ENCODE results near the gene NOS1AP.

Gene NOS1AP

GRCh38 chr1:162386292-162387225 is 317.1 kb downstream of the NOS1AP start:
- no peak for TF ChIP-seq TAF1 (IDR thresholded peaks at IDR 0.05; ENCODE audit: borderline replicate concordance, insufficient read depth, low read length)
- no peak for TF ChIP-seq POLR2AphosphoS5 (IDR thresholded peaks at IDR 0.05; ENCODE audit: low read depth, low read length)
- no peak for TF ChIP-seq SIN3A (IDR thresholded peaks at IDR 0.05; ENCODE audit: borderline replicate concordance, insufficient read depth, low read length)
- TF ChIP-seq FOXP2 (optimal IDR thresholded peaks at IDR 0.05; ENCODE audit: borderline replicate concordance, extremely low read depth, extremely low read length, insufficient read depth), result no peak
- TF ChIP-seq REST (IDR thresholded peaks at IDR 0.05; ENCODE audit: insufficient read depth in 1 of 2, low read depth in 2 of 2, low read length in 2 of 2), result no peak

- TF ChIP-seq SIN3A (IDR thresholded peaks at IDR 0.05; ENCODE audit: borderline replicate concordance, insufficient read depth, low read length) (no peak), TAF1 (IDR thresholded peaks at IDR 0.05; ENCODE audit: borderline replicate concordance, insufficient read depth, low read length) (no peak), POLR2AphosphoS5 (IDR thresholded peaks at IDR 0.05; ENCODE audit: low read depth, low read length) (no peak), FOXP2 (optimal IDR thresholded peaks at IDR 0.05; ENCODE audit: borderline replicate concordance, extremely low read depth, extremely low read length, insufficient read depth) (no peak)
Observed at GRCh38 chr1:162387226-162388082, 318.0 kb downstream of the NOS1AP start.

GRCh38 chr1:162388083-162388594 is 318.6 kb downstream of the NOS1AP start:
- no peak for TF ChIP-seq REST (IDR thresholded peaks at IDR 0.05; ENCODE audit: insufficient read depth in 1 of 2, low read depth in 2 of 2, low read length in 2 of 2)
- TF ChIP-seq POLR2AphosphoS5 (IDR thresholded peaks at IDR 0.05; ENCODE audit: low read depth, low read length), result no peak
- TF ChIP-seq TAF1 (IDR thresholded peaks at IDR 0.05; ENCODE audit: borderline replicate concordance, insufficient read depth, low read length), result no peak
- TF ChIP-seq FOXP2 (optimal IDR thresholded peaks at IDR 0.05; ENCODE audit: borderline replicate concordance, extremely low read depth, extremely low read length, insufficient read depth), result no peak
- TF ChIP-seq SIN3A (IDR thresholded peaks at IDR 0.05; ENCODE audit: borderline replicate concordance, insufficient read depth, low read length), result no peak

GRCh38 chr1:162388615-162389014 is 319.1 kb downstream of the NOS1AP start:
- TF ChIP-seq POLR2AphosphoS5 (IDR thresholded peaks at IDR 0.05; ENCODE audit: low read depth, low read length) (no peak), SIN3A (IDR thresholded peaks at IDR 0.05; ENCODE audit: borderline replicate concordance, insufficient read depth, low read length) (no peak), FOXP2 (optimal IDR thresholded peaks at IDR 0.05; ENCODE audit: borderline replicate concordance, extremely low read depth, extremely low read length, insufficient read depth) (no peak), TAF1 (IDR thresholded peaks at IDR 0.05; ENCODE audit: borderline replicate concordance, insufficient read depth, low read length) (no peak), REST (IDR thresholded peaks at IDR 0.05; ENCODE audit: insufficient read depth in 1 of 2, low read depth in 2 of 2, low read length in 2 of 2) (no peak)

All from PFSK-1 (cell line).